GM19099 (cell line): Measurements from ENCODE around the gene ALG8.

Source experiments
- POLR2A ChIP-seq: IDR thresholded peaks from 3 replicates; pipeline ENCODE4 v1.6.1; 2011; ENCODE audit warnings: low read depth; ENCODE audit not compliant: insufficient read length; ENCODE audit errors: extremely low read depth

Gene ALG8

DNA sequence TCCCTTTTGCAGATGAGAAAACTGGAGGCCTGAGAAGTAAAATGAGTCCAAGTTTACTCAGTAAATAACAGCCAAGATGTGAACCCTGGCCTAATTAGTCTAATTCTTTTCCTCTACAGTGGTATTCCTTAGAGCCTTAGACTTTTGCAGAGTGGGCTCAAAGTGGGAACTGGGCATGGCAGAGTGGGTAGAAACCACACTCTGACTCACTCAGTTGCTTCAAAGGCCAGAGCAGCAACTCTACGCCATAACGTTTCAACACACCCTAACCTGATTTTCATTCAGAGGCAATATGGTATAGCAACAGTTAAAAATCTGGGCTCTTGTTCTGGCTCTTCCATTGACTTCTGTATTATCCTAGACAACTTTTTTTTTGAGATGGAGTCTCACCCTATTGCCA, 73.0 kb downstream of the ALG8 start:
- no peak for TF ChIP-seq POLR2A

DNA sequence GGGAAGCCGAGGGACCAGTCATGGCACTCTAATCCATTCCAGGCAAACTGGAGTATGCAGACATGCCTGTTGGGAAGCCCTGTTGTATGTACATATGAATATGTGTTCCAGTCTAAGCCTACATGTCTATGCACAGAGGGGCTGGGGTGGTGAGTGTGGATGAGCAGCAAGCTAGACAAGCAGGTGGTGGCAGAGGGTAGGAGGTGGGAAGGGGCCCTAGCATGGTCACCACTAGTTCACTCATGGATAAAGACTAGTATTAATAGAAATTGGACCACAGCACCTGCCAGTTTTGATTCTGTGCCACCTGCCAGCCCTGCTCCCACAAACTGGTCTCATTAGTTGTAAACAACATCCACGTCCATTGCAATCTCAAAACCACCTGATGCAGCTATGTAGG, 74.2 kb downstream of the ALG8 start:
- no peak for TF ChIP-seq POLR2A

DNA sequence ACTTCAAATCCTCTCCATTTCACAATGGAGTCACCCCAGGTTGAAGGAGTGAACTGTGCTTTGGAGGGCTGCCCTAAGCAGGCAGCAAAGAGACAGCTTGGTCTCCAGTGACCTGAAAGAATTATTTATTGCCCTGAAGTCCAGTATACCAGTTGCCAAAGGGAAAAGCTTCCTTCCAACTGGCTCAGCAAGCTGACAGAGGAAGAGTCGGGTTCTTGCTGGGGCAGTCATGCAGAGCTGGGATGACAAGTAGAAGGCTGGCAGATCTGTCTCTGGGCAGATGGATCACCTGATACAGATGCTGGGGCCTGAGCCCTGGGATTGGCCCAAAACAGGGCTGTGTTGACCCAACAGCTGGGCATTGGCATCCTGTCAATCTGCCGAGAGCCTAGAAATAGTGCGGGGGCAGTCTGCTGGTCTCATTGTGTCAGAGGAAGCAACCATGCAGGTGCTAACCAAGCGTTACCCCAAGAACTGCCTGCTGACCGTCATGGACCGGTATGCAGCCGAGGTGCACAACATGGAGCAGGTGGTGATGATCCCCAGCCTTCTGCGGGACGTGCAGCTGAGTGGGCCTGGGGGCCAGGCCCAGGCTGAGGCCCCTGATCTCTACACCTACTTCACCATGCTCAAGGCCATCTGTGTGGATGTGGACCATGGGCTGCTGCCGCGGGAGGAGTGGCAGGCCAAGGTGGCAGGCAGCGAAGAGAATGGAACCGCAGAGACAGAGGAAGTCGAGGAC, 75.8 kb downstream of the ALG8 start, which contains the start of gene THRSP:
THRSP (plus strand) TSS at position 422 of the 742 bp plus-strand sequence; CDS start at position 443, 21 bp downstream.
- no peak for TF ChIP-seq POLR2A

DNA sequence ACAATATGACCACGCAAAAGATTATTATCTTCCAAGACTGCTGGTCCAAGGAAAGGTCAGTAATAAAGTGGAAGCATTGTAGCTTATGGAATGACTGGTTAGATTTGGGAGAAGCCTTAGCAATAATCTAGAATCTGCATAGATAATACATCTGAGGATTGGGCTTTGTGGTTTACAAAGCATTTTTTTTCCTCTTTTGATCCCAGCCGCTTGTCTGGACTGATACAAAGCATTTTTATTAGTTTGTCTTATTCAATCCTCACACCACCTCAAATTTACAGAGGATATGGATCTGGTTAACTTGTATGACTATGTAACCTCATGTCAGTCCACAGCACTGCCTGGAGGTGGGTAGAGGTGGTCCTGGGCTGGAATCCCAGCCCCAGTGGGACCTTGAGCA, 76.8 kb downstream of the ALG8 start:
- no peak for TF ChIP-seq POLR2A

DNA sequence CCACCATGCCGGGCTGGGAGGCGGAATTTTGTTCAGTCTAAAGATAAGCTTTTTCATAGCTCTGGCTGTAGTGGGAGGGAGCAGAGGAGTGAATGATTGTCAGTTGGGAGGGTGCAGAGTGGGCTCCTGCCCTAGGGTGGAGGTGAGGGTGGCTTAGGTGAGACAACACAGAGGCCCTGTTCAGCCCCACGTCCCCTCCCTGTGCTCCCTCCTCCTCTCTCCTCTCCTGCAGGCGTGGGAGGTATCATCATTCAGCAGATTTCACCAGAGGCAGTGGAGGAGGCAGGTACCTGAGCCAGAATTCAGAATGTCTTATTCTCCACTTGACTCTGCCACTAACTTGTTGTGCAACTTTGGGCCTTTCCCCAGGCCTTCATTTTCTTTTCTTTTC, 77.5 kb downstream of the ALG8 start:
- TF ChIP-seq POLR2A: no peak

DNA sequence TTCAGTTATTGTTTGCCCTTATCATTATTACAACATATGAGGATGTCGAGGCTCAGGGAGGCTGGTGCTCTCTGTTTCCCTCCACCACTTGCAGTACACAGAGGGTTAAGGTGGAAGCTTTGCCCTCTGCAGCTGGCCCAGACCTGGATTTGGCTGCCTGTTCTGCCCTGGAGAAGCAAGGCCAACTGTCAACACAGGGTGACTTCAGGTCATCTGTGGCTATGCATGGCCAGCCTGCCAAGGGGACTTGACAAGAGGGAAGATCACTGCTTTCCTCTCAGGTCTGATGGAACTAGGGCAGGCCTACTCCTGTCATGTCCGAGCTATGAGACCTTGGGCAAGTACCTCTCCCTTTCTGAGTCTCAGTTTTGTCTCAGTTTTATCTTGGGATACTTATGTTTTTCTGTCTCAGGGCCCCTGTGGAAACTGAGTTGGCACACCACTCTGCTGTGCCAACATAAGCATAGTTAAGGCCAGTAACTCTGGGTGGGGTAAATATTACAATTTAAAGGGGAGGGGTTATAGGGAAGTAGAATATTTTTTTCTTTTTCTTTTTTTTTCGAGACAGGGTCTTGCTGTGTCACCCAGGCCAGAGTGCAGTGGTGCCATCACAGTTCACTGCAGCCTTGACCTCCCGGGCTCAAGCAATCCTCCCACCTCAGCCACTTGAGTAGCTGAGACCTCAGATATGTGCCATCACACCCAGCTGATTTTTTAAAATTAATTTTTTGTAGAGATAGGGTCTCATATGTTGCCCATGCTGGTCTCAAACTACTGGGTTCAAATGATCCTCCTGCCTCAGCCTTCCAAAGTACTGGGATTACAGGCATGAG, 78.1 kb downstream of the ALG8 start:
- TF ChIP-seq POLR2A: no peak

DNA sequence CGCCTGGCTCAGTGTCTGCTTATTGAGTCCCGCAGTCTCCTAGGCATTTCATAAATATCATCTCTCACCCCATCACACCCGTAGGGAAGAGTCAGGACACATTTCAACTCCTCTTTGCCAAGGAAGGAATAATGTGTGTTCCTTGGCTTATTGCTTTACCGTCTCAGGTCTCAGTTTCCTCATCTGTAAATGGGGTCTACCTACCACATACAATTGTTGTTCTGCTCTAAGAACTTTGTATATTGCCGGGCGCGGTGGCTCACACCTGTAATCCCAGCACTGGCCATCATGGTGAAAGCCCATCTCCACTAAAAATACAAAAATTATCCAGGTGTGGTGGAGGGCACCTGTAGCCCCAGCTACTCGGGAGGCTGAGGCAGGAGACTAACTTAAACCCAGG, 78.9 kb downstream of the ALG8 start:
- no peak for TF ChIP-seq POLR2A

DNA sequence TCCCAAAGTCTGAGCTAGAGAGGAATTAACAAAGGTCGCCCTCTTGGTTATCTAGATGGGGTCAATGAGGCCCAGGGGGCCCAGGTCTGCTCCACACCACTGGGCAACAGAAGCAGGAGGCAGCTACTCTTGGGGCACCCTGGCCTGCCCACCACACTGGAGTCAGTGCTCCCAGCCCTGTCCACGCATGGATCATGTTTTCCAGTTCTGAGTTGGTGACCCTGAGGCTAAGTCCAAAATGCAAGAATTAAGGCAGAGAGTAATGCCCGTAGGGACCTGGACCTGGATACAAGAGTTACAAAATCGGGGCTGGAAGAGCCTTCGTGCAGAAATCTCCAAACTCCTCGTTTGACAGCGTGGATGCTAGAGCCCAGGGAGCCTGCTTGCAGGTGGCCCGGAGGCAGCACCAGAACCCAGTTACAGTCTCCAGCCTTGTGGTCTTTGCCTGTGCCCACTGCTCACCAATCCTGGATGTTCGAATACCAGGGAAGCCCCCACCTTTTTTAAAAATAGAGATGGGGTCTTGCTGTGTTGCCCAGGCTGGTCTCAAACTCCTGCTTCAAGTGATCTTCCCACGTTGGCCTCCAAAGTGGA, 81.9 kb downstream of the ALG8 start:
- no peak for TF ChIP-seq POLR2A

DNA sequence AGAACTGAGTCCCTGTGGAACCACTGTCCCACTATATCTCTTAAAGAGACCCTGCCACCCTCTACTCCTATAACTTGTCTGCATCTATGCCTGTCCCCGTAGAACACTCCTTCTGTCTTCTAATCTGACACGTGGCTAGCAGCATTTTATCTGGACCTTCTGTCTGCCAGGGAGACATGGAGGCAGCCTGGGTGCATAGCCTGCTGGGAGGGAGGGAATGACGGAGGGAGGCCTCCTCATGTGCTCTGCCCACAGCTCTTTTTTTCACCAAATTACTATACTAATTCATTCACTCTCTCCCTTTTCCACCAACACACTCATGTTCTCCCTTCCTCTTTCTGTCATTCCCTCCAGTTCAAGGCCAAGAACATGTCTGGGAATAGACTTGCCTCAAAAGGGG, 83.3 kb downstream of the ALG8 start:
- no peak for TF ChIP-seq POLR2A

DNA sequence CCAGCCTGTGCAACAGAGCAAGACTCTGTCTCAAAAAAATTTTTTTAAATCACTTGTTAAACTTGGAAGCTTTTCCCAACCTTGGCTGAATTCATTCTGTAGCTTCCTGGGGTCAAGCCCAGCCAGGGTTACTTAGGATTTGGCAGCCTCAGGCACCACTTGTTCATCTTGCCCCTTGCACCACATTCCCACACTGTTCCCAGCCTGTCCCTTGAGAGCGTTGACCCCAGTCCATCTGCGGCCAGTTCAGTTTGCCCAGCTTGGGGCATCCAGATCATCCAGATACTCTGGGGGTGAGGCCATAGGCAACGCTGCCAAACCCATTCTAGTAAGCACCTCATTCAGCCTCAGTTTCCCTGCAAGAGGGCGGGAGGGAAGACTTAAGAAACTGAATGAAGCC, 84.5 kb downstream of the ALG8 start:
- TF ChIP-seq POLR2A: no peak

DNA sequence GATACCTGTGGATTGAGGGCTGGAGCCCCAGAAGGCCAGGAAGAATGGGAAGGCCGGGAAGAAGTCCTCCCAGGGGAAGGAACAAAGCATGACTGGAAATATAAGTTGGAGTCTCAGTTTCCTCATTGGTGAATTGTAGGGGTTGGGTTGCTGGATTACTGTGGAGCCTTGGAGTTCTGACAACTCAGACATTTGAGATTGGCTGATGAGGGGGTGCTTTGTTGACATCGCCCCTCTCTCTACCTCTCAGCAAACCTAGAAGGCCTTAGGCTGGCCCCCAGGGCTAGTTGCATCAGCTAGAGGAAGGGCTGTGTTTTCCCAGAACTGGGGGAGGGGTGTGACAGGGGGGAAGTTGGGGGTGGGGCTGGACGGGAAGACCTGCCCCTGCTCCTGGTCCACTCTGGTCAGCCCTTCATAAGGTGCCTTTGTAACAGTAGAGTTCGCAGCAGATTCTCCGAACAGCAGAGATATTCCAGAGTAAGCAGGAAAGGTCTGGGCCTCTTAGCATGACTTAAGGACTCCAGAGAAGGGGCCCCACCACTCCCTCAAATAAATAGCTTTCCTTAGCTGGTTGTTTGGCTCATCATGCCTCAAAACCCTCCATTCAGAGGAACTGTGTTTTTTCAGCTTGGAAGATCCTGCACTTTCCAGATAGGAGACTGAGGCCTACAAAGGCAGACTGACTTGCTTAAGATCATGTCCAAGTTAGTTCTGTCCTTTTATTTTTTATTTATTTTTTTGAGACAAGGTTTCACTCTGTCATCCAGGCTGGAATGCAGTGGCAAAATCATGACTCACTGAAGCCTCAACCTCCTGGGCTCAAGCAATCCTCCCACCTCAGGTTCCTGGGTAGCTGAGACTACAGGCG, 88.2 kb downstream of the ALG8 start:
- no peak for TF ChIP-seq POLR2A
